ENCODE results near the gene TLR2.
"Not testable (repeated sequence)": the region's sequence is repeated elsewhere in the genome, so short reads cannot be mapped to it uniquely, and the experiment has no call there.

The TLR2 gene

DNA sequence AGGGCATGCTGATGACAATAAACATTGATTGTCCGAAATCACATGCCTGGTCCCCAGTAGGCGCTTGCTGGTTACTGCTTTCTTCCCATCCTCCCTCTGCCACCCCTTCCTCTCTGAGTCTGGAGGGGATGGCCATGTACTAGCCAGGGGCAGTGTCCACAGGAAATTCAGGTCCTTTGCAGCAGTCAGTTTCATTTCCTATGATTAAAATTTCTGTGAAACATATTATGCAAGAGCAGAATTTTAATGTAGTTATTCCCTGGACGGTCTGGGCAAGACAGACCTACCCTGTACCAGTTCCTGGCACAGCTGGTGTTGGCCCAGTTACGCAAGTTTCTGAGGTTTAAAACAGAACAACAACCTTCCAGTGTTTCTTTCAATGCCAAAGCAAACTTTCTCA is 28.2 kb upstream of the TLR2 start:
- DNase-seq = peak in 17 of 58 donors; percentile 3 to 67 (median 20)

DNA sequence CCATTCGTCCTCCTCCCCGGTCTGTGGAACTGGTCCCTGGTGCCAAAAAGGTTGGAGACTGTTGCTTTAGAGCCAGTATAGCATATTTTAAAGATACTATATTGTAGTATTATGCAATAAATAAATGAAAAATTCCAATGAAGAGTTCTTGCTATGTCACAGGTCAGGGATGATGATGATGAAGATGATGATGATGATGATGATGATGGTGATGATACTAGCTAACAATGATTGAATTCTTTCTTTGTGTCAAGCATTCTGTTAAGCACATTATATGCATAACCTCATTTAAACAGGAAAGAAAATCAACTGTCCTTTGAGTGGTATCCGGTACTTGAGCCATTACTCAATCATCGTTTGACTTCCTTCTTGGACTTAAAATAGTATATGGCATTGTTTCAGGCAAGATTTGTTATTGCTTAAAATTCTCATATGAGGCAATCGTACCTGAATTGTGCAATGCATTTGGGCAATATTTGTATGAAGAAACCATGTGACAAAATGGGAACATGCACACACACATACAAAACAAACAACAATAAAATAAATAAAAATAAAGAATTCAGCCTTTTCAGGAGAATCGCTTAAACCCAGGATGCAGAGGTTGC is 22.8 kb upstream of the TLR2 start:
- DNase-seq = no peak

DNA sequence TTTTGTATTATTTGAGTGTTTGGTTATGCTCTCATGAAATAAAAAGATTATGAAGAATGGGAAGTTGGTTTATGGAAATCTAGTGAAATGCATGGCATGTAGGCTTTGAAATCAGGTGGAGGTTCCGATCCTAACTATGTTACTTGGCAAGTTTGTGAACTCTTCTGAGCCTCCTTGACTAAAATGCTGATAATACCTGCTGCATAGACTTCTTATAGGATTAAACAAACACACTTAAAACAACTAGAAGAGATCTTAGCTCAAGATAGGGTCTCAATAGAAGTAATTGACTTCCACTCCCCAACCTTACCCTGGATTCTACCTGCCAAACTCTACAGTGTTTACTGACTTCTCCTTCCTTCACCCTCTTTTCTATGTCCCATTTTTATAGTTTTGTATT is 22.2 kb upstream of the TLR2 start:
- no peak for DNase-seq

DNA sequence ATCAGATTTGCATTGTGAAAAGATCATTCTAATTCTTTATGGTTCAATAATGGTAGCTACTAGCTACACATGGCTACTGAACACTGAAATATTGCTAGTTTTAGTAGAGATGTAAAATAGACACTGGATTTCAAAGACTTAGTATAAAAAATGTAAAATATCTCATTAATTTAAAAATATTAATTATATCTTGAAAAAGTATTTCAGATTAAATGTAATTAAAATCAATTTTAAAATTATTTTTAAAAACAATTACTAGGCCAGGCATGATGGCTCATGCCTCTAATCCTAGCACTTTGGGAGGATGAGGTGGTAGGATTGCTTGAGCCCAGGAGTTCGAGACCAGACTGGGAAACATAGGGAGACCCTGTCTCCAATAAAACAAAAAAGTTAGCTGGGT is 20.4 kb upstream of the TLR2 start:
- DNase-seq = no peak

DNA sequence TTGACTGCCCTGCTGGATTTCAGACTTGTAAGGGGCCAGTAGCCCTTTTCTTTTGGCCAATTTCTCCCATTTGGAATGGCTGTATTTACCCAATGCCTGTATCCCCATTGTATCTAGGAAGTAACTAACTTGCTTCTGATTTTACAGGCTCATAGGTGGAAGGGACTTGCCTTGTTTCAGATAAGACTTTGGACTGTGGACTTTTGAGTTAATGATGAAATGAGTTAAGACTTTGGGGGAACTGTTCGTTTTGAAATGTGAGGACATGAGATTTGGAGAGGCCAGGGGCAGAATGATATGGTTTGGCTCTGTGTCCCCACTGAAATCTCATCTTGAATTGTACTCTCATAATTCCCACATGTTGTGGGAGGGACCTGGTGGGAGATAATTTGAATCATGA is 17.6 kb upstream of the TLR2 start:
- not testable (repeated sequence) for DNase-seq

DNA sequence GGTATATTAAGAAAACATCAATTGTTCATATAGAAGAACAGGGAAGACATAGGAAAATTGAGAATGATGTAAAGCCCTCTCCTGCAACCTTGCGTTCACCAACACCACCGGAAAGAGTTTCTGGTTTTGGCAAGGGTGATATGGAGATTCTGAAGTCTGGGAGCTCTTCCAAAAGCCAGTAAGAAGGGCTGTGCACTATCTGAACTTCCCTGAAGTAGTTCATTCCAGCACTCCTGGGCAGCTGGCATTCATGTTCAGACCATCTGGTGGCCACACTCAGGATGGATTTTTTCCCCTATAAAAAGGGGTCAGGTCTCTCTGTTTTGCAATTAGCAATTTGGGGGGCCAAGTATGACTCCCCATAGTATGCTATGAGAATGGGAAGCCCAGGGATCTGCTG is 15.4 kb upstream of the TLR2 start:
- DNase-seq = no peak

DNA sequence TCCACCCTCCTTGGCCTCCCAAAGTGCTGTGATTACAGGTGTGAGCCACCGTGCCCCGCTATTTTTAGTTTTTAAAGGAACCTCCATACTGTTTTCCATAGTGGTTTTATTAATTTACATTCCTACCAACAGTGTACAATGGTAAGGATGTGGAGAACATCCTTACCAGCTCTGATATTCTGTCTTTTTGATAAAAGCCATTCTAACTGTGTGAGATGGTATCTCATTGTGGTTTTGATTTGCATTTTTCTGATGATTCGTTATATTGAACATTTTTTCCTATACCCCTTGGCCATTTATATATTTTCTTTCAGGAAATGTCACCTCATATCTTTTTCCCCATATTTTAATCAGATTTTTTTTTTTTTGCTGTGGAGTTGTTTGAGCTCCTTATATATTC is 14.2 kb upstream of the TLR2 start:
- DNase-seq = no peak

DNA sequence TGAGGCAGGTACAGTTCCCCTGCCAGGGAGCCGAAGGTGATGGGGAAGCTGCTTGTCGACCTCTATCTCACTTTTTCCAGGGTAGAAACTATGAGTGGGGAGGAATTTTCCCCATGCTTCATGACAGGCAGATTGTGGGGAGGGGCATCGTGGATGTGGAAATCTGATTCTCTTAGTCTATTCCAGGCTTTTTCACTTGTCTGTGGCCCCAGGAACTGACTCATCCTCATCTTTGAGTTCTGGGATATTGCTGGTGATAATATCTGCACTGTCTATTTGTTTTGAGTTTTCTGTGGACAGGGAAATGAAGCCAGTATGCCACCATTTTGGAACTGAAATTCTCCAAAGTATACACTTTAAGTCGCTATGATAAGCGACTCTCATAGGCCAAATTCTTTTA is 7.6 kb upstream of the TLR2 start:
- no peak for DNase-seq

DNA sequence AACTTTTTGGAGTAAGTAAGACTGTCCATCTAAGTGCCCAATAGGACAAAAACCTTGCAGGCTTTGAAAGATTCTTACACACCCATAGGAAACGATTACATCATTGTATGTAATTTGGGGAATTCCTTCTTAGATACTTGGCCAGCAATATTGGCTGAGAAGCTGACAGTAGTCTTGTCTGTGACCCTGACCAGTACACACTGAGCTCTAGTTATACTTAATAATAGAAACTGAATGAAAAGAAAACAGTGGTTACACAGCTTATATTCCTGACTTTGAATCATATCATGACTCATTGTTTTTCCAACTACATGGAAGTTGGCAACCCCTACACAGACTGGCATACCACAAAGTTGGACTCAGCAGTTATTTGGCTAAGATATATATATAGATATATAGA is 7.1 kb upstream of the TLR2 start:
- no peak for DNase-seq

DNA sequence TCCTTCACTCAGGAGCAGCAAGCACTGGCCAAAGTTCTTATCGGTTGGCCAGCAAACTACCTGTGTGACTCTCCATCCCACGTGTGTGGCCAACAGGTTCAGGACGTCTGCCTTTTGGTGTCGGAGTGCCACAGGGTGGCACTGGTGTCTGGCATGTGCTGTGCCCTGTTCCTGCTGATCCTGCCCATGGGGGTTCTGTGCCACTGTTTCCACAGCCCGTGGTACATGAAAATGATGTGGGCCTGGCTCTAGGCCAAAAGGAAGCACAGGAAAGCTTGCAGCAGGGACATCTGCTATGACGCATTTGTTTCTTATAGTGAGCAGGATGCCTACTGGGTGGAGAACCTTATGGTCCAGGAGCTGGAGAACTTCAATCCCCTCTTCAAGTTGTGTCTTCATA is 4.6 kb upstream of the TLR2 start:
- DNase-seq = no peak

DNA sequence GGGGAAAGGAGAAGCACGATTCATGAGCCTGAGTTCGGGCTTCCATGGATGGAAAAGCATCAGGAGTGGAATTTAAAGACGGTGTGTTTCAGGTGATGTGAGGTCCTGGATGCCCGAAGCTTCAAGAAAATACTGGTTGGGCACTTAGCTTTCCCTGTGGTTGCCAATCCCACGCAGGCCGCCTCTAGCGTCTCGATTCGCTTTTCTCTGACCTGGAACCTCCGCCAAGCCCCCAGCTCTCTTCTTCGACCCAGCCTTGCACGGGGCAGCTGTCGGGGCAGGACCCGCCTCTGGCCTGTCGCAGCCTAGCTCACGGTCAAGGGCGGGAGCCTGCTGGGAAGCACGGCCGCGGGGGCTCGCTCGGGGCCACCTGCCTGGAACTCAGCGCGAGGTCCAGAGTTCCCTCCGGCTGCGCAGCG is 308 bp upstream of the TLR2 start:
- DNase-seq = peak in 1 of 58 donors; percentile 6

DNA sequence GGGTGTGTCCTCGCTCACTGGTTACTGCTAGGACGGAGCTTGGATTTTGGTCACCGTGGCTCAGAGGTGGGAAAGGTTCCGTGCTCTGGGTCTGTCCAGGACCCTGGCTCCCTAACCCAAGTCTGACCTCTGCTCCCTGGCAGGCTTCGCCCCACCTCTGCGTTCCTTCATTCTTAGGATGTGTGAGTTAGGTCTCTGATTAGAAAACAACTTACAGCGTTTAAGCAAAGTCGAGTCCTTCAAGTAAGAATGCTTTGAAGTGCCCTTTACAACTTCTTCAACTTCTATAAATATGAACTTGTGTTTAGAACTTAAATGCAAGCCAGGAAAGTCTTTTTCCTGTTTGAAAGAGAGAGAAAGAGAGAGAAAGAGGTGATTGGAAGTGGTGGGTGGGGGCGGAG is 891 bp downstream of the TLR2 start:
- DNase-seq = peak in 1 of 58 donors; percentile 20

DNA sequence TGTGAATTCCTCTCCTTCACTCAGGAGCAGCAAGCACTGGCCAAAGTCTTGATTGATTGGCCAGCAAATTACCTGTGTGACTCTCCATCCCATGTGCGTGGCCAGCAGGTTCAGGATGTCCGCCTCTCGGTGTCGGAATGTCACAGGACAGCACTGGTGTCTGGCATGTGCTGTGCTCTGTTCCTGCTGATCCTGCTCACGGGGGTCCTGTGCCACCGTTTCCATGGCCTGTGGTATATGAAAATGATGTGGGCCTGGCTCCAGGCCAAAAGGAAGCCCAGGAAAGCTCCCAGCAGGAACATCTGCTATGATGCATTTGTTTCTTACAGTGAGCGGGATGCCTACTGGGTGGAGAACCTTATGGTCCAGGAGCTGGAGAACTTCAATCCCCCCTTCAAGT is 20.4 kb downstream of the TLR2 start:
- no peak for DNase-seq

DNA sequence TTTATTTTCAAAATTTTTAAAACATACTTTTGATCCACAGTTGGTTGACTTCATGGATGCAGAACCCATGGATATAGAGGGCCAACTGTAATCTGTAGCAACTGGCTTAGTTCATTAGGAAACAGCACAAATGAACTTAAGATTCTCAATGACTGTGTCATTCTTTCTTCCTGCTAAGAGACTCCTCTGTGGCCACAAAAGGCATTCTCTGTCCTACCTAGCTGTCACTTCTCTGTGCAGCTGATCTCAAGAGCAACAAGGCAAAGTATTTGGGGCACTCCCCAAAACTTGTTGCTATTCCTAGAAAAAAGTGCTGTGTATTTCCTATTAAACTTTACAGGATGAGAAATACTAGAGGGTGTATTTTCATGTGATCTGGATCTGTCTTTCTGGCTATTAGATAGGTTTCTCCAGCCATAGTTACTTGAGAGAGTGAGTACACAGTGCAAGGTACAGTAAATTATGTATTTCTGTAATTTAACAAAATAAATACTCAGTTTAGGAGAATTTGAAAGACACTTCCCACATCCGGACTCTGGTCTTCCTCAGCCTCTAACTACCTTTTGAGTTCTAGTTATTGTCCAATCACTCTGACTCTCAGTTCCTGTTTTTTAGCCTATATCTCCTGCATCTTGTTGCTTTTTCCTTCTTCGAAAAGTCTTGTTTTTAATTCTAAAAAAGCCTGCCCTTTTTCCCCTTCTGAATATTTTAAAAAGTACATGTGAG is 21.8 kb downstream of the TLR2 start:
- DNase-seq = no peak

DNA sequence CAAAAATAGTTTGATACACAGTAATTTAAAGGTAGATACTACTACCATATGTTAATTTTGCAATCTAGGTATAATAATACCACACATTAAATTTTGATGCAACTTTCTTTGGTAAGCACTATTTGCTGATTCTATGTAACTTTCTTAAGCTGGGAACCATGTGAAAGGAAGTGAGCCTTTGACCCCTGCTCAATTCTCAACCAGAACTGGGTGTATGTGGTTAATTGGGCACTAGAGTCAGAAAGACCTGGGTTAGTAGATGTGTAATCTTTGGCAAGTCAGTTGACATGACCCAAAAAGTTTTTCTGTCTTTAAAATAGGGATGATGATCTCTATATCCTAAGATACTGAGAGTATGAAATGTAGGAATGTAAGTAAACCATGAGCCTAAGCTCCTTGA is 22.4 kb downstream of the TLR2 start:
- DNase-seq = no peak

DNA sequence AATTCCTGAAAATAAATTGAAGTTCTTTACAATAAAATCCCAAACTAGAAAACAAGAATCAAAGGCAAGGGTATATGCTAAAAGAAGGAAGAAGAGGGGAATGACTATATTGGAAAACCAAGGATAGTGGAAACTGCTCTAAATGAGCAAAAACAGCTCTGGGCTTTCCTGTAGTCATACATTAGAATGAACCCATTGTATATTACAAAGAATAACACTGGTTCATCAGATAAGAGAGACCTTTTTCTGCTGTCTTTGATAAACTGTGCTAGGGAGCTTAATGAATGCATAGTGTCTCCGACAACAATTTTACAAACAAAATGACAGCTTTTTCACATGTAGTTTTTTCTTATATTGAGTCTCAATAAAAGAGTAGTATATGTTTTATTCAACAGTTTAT is 26.6 kb downstream of the TLR2 start:
- DNase-seq = no peak

DNA sequence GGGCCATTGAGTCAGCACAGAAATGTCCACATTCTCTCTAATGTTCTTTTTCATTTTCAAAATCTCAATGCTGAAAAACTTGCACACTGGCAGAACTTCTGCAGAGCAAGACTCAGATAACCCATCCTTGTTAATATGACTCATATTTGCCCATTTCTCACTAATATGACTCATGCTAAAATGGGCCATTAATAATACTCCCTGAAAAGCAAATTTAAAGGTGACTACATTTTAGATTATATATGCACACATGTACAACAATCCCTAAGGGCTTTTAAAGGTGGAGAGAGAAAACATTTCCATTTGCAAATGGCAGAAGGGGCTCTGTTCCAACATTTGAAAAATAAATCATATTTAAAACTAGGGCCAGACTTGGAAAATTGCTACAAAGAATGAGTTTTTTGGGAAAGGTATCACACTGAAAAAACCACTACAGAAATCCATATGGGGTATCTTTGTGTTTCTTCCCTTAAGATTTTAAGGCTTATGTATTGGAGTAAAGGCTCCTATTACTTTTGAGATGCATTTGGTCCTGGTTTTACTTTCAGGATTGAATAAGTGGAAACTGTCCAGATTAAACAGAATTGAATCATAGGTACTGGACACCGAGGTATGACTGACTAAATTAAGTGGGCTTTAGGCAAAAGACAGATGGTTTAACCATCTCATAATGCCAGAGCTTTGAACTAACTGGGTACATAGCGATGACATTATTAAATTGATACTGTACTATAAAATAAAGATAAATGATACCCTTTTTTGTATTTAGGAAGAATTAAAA is 30.0 kb downstream of the TLR2 start:
- no peak for DNase-seq

DNA sequence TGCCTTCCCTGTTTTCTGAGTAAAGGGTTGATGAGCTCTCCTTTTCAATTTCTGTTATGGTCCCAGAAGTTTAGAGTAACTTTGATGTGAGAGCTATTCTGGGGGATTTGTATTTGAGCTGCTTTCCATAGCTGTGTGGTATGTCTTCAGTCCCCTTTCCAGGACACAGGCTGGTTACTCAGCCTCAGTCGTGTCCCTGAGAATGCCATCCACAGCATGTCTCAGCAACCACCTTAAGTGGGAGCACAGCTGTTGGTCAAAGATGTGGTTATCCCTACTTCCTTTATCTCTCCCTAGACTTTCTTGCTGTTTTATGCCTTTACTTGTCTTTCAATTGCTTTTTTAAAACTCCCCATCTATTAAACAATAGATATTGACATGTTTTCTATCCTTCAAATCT is 38.0 kb downstream of the TLR2 start:
- DNase-seq = no peak

DNA sequence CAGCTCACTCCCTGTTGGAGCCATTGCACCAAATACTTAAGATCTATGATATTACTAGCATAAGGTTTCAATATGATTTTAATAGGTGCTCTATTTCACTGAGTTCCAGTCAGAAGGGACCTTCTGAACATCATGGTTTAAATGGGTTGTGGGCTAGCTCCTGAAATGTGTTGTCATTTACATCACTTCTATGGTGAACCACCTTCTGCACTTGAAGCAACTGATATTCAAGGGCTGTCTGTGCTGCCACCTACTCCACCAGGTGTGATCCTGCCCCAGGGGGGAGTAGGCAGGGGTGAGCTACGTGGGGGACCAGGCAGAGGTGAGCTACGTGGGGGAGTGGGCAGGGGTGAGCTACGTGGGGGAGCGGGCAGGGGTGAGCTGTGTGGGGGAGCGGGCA is 40.5 kb downstream of the TLR2 start:
- DNase-seq = no peak

DNA sequence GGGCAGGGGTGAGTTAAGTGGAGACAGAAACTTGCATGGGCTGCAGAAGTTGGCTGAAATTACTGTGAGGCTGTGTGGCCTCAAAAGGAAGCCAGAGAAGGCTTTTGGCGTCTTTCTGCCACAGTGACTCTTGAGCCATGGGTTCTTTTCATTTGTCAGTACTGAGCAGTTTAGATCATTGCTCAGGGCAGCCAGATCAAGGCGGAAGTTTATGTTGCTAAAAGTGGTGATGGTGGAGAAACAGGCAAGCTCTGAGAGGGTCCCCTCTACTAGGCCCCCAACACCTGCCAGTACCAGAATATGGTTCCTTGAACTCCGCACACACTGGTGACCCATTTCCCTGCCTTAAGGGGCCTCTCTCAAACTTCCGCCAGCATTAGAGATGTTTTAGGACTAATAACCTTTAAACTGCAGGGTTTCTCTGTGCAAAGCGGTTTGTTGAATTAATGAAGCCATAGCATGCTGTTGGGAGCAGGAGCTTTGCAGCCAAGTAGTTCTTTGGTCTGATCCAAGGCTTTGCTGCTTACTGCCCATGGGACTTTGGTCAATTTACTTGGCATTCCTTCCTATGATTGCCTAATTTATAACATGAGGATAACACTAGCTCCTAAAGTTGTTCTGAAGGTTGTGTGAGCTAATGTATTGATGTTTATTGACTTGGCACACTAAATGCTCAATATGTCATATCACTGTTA is 41.2 kb downstream of the TLR2 start:
- no peak for DNase-seq

DNA sequence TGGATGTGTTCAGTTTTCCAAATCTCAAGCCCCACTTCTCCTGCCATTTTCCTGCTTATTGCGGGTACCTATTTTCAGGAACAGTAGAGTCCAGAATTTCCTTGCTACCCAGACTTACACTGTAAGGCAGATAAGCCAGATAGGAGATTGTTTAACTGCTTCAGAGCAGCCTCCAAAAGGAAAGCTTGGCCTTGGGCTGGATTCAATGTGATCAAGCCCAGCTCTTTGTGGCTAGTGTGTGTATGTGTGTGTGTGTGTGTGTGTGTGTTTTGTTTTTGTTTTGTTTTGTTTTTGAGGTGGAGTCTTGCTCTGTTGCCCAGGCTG is 41.7 kb downstream of the TLR2 start:
- no peak for DNase-seq

DNA sequence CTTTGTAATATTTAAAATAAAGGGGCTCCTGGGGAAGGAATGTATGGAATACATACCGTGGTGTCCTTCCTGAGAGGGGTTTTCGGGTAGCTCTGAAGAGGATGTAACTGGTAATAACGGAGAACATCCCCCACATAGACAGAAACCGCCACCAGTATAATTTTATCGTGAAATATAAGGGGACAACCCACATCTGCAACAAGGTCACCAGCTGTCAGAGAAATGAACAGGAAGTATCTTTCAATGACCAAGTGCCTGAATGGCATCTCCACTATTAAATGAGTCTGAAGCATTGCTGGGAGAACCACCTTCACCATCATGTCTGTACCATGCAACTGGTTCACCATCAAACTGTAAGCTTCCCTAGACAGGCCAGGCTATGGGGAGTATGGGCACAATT is 44.1 kb downstream of the TLR2 start:
- DNase-seq = no peak
